Muscle of leg (tissue), 11 donors: Measurements from ENCODE around the gene MAU2. TPM values are rescaled to one million over a fixed set of nuclear protein-coding genes. Genes with fewer than 3 reads are reported as not detected.
"Not testable (repeated sequence)": the region's sequence is repeated elsewhere in the genome, so short reads cannot be mapped to it uniquely, and the experiment has no call there.

Experiments used
- DNase-seq: peaks from one replicate; pipeline ENCODE4 v3.0.0; 2013
- H3K27ac ChIP-seq: one replicate; pipeline ENCODE4 v1.5.1; 2013; ENCODE audit warnings: mild to moderate bottlenecking, low read length, control low read depth
- H3K27me3 ChIP-seq: one replicate; pipeline ENCODE4 v1.6.1; 2013; ENCODE audit warnings: low read length; ENCODE audit not compliant: control insufficient read depth, insufficient read depth
- H3K36me3 ChIP-seq: one replicate; pipeline ENCODE4 v1.6.1; 2013; ENCODE audit warnings: low read length; ENCODE audit not compliant: control insufficient read depth, insufficient read depth
- H3K4me1 ChIP-seq: one replicate; pipeline ENCODE4 v1.6.1; 2013; ENCODE audit warnings: low read length; ENCODE audit not compliant: control insufficient read depth, insufficient read depth
- H3K4me3 ChIP-seq: one replicate; pipeline ENCODE4 v1.5.1; 2013; ENCODE audit warnings: low read length, control low read depth
- H3K9me3 ChIP-seq: replicated peaks from 2 replicates; pipeline ENCODE4 v1.6.1; 2013; ENCODE audit warnings: low read depth, low read length; ENCODE audit not compliant: control insufficient read depth
- WGBS: methylation state at CpG from one replicate; pipeline ENCODE4 v1.1.5; 2013; ENCODE audit warnings: missing lambda C conversion rate; ENCODE audit not compliant: insufficient coverage; 5-methylcytosine and 5-hydroxymethylcytosine counted together
- polyA plus RNA-seq, 8 donors: library from polyadenylated mRNA; unstranded; fragments of 120-200 nt; gene quantifications; one replicate each; pipeline versions ENCODE4 v1.2.1 to v1.2.3, GENCODE V29; 2013; ENCODE audit warnings: inconsistent platforms in 1 of 8, low replicate concordance in 1 of 8; ENCODE audit not compliant: insufficient read length in 8 of 8, insufficient read depth in 1 of 8
- total RNA-seq: library from RNA; stranded (reverse); fragments of 120-200 nt; gene quantifications from one replicate; pipeline ENCODE4 v1.2.4, GENCODE V29; 2013

MAU2 gene
- total and polyA plus RNA-seq, 9 donors = 28.9 to 67.8 (median 40.4) TPM

GRCh38 chr19:19379527-19379926 is 58.9 kb downstream of the MAU2 start:
- WGBS = 17% methylated on average over 1 of the region's 2 CpGs
- H3K4me1 ChIP-seq = peaks cover 6% of the 10 kb centered on the region
- H3K27ac ChIP-seq = no peak overlapping the region
- DNase-seq = no peak
- H3K36me3 ChIP-seq = no peaks in the 10 kb centered on the region
- peaks cover 1% of the 10 kb centered on the region for H3K9me3 ChIP-seq
- no peak overlapping the region for H3K4me3 ChIP-seq
- no peaks in the 10 kb centered on the region for H3K27me3 ChIP-seq

GRCh38 chr19:19380316-19380715 is 59.7 kb downstream of the MAU2 start:
- H3K4me1 ChIP-seq = peaks cover 12% of the 10 kb centered on the region
- WGBS = 86% methylated on average over 8 of the region's 12 CpGs

GRCh38 chr19:19381007-19381926 is 60.6 kb downstream of the MAU2 start:
- no peaks in the 10 kb centered on the region for H3K36me3 ChIP-seq
- no peaks in the 10 kb centered on the region for H3K27me3 ChIP-seq
- peaks cover 14% of the 10 kb centered on the region for H3K4me1 ChIP-seq
- peaks cover 2% of the 10 kb centered on the region for H3K9me3 ChIP-seq
- DNase-seq = no peak
- WGBS = 100% methylated on average over 1 of the region's 11 CpGs
- no peak overlapping the region for H3K4me3 ChIP-seq
- no peak overlapping the region for H3K27ac ChIP-seq

More at GRCh38 chr19:19380316-19380715, 59.7 kb downstream of the MAU2 start:
- not testable (repeated sequence) for H3K27ac ChIP-seq, H3K4me3 ChIP-seq, DNase-seq, H3K27me3 ChIP-seq, H3K36me3 ChIP-seq, H3K9me3 ChIP-seq

- DNase-seq = no peak
- 95% methylated on average over 5 of the region's 8 CpGs for WGBS
- H3K9me3 ChIP-seq = peaks cover 2% of the 10 kb centered on the region
- H3K4me1 ChIP-seq = peaks cover 22% of the 10 kb centered on the region
- no peak overlapping the region for H3K4me3 ChIP-seq
- no peaks in the 10 kb centered on the region for H3K27me3 ChIP-seq
- H3K36me3 ChIP-seq = no peaks in the 10 kb centered on the region
- no peak overlapping the region for H3K27ac ChIP-seq
Measured at GRCh38 chr19:19382118-19382517, 61.5 kb downstream of the MAU2 start.

- WGBS = 62% methylated on average over 4 of the region's 13 CpGs
- H3K4me3 ChIP-seq = peak overlapping the region; percentile 49
Measured at GRCh38 chr19:19384486-19384885, 63.9 kb downstream of the MAU2 start.

GRCh38 chr19:19385131-19385895 is 64.7 kb downstream of the MAU2 start:
- peak; percentile 100 for DNase-seq
- peak overlapping the region; percentile 81 for H3K27ac ChIP-seq
- H3K4me1 ChIP-seq = peaks cover 46% of the 10 kb centered on the region
- under 1% methylated on average over 75 of the region's 75 CpGs for WGBS
- H3K36me3 ChIP-seq = no peaks in the 10 kb centered on the region
- no peaks in the 10 kb centered on the region for H3K27me3 ChIP-seq
- peak overlapping the region; percentile 49 for H3K4me3 ChIP-seq
- peaks cover 2% of the 10 kb centered on the region for H3K9me3 ChIP-seq

More at GRCh38 chr19:19384486-19384885, 63.9 kb downstream of the MAU2 start:
- no peaks in the 10 kb centered on the region for H3K36me3 ChIP-seq
- no peak for DNase-seq
- H3K27ac ChIP-seq = peak overlapping the region; percentile 81
- no peaks in the 10 kb centered on the region for H3K27me3 ChIP-seq
- H3K4me1 ChIP-seq = peaks cover 38% of the 10 kb centered on the region
- peaks cover 2% of the 10 kb centered on the region for H3K9me3 ChIP-seq

- H3K27me3 ChIP-seq = no peaks in the 10 kb centered on the region
- H3K27ac ChIP-seq = peak overlapping the region; percentile 82
- WGBS = 2% methylated on average over 64 of the region's 75 CpGs
- DNase-seq = no peak
- peaks cover 46% of the 10 kb centered on the region for H3K4me1 ChIP-seq
- no peaks in the 10 kb centered on the region for H3K36me3 ChIP-seq
- peaks cover 2% of the 10 kb centered on the region for H3K9me3 ChIP-seq
- peak overlapping the region; percentile 79 for H3K4me3 ChIP-seq
Measured at GRCh38 chr19:19385896-19386869, 65.6 kb downstream of the MAU2 start.

GRCh38 chr19:19387108-19387507 is 66.5 kb downstream of the MAU2 start:
- H3K27me3 ChIP-seq = no peaks in the 10 kb centered on the region
- no peaks in the 10 kb centered on the region for H3K36me3 ChIP-seq
- H3K27ac ChIP-seq = no peak overlapping the region
- WGBS = 54% methylated on average over 2 of the region's 5 CpGs
- H3K9me3 ChIP-seq = peaks cover 2% of the 10 kb centered on the region
- peaks cover 46% of the 10 kb centered on the region for H3K4me1 ChIP-seq
- peak overlapping the region; percentile 79 for H3K4me3 ChIP-seq
- no peak for DNase-seq
